ENCODE data around the gene ZNF496. TPM values are rescaled to one million over a fixed set of nuclear protein-coding genes. Genes with fewer than 3 reads are reported as not detected.

ZNF496 gene
- total RNA-seq, 1 experiment from 2014 or later: 37.6 TPM

Other genes with a start within 250 kb of the ZNF496 start
- gene ZNF669, start 227.5 kb downstream of the ZNF496 start, total RNA-seq (2021): 5.3 and 7.0 TPM in 2 replicates
- gene ZNF124, start 159.8 kb downstream of the ZNF496 start, total RNA-seq (2021): 9.5 and 10.1 TPM in 2 replicates
- gene VN1R5, start 75.8 kb downstream of the ZNF496 start, total RNA-seq (2021): not detected in 2 replicates
- gene NLRP3, start 84.3 kb upstream of the ZNF496 start, total RNA-seq (2021): 0.30 TPM in 1 of 2 replicates, not detected in the other
- gene OR2B11, start 126.2 kb upstream of the ZNF496 start, total RNA-seq (2021): not detected in 2 replicates
- gene OR2C3, start 204.6 kb upstream of the ZNF496 start, total RNA-seq (2021): not detected in 2 replicates
- not detected in 2 replicates for gene GCSAML, start 217.3 kb upstream of the ZNF496 start, total RNA-seq (2021)